Lung (tissue), 12 donors: ENCODE data around the gene INTS11. TPM values are rescaled to one million over a fixed set of nuclear protein-coding genes. Genes with fewer than 3 reads are reported as not detected.
A peak's percentile ranks its signal among the peaks of the same experiment; 100 is the strongest.

ENCODE experiments used
- ATAC-seq: fragments of 200-7000 bp; cut with Tn5 transposase; one replicate; pipeline ENCODE4 v1.9.1; 2020; ENCODE audit warnings: moderate number of reproducible peaks; ENCODE audit not compliant: insufficient read depth, low FRiP score
- DNase-seq, 3 donors: peaks; one replicate each; pipeline ENCODE4 v3.0.0-alpha.2; 2013 to 2017
- H3K27ac ChIP-seq, 2 donors: one replicate each; pipeline ENCODE4 v1.5.1; 2013; ENCODE audit warnings: mild to moderate bottlenecking in 2 of 2, moderate library complexity in 2 of 2, control low read depth in 1 of 2, inconsistent platforms in 1 of 2, low read depth in 1 of 2, low read length in 1 of 2
- H3K27me3 ChIP-seq, 3 donors: one replicate each; pipeline ENCODE4 v1.5.1; 2013; ENCODE audit warnings: low read length in 2 of 3; ENCODE audit not compliant: control insufficient read depth in 3 of 3, insufficient read depth in 3 of 3
- H3K36me3 ChIP-seq, 4 donors: one replicate each; pipeline ENCODE4 v1.5.1; 2013; ENCODE audit warnings: low read length in 4 of 4, mild to moderate bottlenecking in 1 of 4, moderate library complexity in 1 of 4; ENCODE audit not compliant: control insufficient read depth in 4 of 4, insufficient read depth in 4 of 4
- H3K4me1 ChIP-seq, 5 donors: one replicate each; pipeline ENCODE4 v1.5.1; 2013; ENCODE audit warnings: low read length in 5 of 5, mild to moderate bottlenecking in 2 of 5, moderate library complexity in 1 of 5; ENCODE audit not compliant: control insufficient read depth in 5 of 5, insufficient read depth in 5 of 5
- H3K4me3 ChIP-seq: one replicate; pipeline ENCODE4 v1.5.1; 2013; ENCODE audit warnings: mild to moderate bottlenecking, control low read depth, moderate library complexity
- H3K9ac ChIP-seq, 2 donors: one replicate each; pipeline ENCODE4 v1.5.1; 2013; ENCODE audit warnings: low read length in 2 of 2, control low read depth in 1 of 2; ENCODE audit not compliant: insufficient read depth in 1 of 2
- H3K9me3 ChIP-seq, 4 donors: one replicate each; pipeline ENCODE4 v1.5.1; 2013; ENCODE audit warnings: low read length in 3 of 4, mild to moderate bottlenecking in 1 of 4, moderate library complexity in 1 of 4; ENCODE audit not compliant: control insufficient read depth in 4 of 4, insufficient read depth in 3 of 4
- WGBS, 2 donors: extraction: QIAGEN DNeasy Blood & Tissue Kit; methylation state at CpG; one replicate each; pipeline ENCODE4 v1.1.7; 2013; 5-methylcytosine and 5-hydroxymethylcytosine counted together
- polyA plus RNA-seq, 2 donors: library from polyadenylated mRNA; stranded (reverse); fragments of 200-250 nt; gene quantifications; one replicate each; pipeline ENCODE4 v1.2.1, GENCODE V29; 2013
- total RNA-seq, 2 donors: library from RNA; depleted of rRNA in 1 of 2; stranded (reverse); fragments of >200 nt in 1 of 2; gene quantifications; one replicate each; pipeline ENCODE4 v1.2.1, GENCODE V29; 2014 to 2021
- TF ChIP-seq, protein P1 (sequence below): IDR thresholded peaks from 2 replicates; pipeline ENCODE4 v1.5.1; 2012; ENCODE audit warnings: mild to moderate bottlenecking; ENCODE audit errors: control extremely low read depth, extremely low read depth
- donor health status: control.
- donor health status: control.
- donor health status: Bipolar disorder and iron deficiency.
- donor health status: healthy.
- donor health status: DM: yes; HTN: yes; CAD: no.

The INTS11 gene
- total and polyA plus RNA-seq, 4 donors, result 89.8 to 130 (median 96.7) TPM

DNA sequence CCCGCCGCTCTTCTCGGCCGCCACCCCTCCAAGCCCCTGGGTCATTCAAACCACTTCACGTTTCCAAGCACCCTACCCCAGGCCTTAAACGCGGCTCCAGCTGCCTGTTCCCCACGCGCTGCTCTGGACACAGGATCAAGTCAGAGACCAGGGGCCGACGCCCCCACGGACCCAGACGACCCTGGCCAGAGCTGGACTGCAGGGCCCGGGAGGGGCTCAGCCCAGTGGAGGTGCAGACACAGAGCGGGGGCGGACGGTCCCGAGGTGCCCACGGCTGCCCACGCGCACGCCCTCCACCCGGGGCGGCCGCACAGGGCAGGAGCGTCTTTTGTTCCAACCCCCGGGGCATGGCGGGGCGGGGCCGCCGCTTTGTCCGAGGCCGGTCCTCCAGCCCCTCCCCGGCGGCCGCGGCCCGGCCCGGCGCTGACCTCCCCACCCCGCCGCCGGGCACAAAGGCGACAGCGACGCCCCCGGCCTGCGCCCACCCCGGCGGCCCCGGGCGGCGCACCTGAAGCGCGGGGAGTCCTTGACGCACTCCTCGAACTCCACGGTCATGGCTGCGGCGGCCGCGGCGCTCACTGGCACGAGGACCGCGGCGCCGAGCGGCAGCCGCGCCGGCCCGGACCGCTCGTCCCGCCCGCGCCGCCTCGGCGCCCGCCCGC lies 17.1 kb downstream of the INTS11 start:
- Histone ChIP-seq H3K9ac (peak overlapping the region in 1 of 2 donors; percentile 26), H3K27ac (peak overlapping the region; percentile 85 to 88), H3K4me1 (peaks cover 11 to 42% (median 17%) of the 10 kb centered on the region in 5 donors), H3K27me3 (no peaks in the 10 kb centered on the region), H3K9me3 (no peaks in the 10 kb centered on the region), H3K4me3 (peak overlapping the region; percentile 69), H3K36me3 (peaks cover 0 to 23% (median 6%) of the 10 kb centered on the region in 4 donors)
- WGBS, 2 donors, result 1 to 5% methylated on average over 33 to 83 of the region's 83 CpGs
- DNase-seq (peak in 1 of 3 donors; percentile 33), ATAC-seq (no peak)
- TF ChIP-seq, protein P1, sequence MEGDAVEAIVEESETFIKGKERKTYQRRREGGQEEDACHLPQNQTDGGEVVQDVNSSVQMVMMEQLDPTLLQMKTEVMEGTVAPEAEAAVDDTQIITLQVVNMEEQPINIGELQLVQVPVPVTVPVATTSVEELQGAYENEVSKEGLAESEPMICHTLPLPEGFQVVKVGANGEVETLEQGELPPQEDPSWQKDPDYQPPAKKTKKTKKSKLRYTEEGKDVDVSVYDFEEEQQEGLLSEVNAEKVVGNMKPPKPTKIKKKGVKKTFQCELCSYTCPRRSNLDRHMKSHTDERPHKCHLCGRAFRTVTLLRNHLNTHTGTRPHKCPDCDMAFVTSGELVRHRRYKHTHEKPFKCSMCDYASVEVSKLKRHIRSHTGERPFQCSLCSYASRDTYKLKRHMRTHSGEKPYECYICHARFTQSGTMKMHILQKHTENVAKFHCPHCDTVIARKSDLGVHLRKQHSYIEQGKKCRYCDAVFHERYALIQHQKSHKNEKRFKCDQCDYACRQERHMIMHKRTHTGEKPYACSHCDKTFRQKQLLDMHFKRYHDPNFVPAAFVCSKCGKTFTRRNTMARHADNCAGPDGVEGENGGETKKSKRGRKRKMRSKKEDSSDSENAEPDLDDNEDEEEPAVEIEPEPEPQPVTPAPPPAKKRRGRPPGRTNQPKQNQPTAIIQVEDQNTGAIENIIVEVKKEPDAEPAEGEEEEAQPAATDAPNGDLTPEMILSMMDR, result no peak

DNA sequence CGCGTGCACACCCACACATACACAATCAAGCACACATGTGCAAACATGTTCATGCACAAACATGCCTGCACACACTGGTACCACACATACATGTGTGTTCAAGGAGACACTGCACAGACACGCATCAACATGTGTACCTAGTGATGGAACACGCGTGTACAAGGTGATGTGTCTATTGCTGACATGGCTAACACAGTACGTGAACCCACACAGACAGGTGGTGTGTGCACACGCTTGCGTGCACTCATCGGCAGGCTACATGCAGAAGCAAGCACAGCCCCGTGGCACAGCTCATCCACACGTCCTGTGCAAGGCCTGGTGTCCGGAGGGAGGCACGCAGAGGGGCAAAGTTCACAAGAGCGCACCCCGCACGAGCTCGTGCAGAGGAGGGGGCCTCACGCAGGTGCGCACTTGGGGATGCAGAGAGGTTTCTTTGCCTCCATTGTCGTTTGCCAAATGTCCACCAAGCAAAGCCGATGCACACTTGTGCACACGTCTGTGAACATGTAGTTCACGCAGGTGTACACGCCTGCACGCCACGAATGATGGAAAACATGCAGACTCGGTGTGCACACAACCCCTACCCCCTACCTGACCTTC lies 17.7 kb downstream of the INTS11 start:
- Histone ChIP-seq H3K4me1 (peaks cover 11 to 42% (median 17%) of the 10 kb centered on the region in 5 donors), H3K9ac (peak overlapping the region in 1 of 2 donors; percentile 26), H3K27me3 (no peaks in the 10 kb centered on the region), H3K4me3 (peak overlapping the region; percentile 69), H3K9me3 (no peaks in the 10 kb centered on the region), H3K36me3 (peaks cover 0 to 16% (median 5%) of the 10 kb centered on the region in 4 donors), H3K27ac (no peak overlapping the region)
- TF ChIP-seq, protein P1, result no peak
- 41 to 53% methylated on average over 27 of the region's 27 CpGs for WGBS, 2 donors
- DNase-seq, result no peak
- no peak for ATAC-seq

DNA sequence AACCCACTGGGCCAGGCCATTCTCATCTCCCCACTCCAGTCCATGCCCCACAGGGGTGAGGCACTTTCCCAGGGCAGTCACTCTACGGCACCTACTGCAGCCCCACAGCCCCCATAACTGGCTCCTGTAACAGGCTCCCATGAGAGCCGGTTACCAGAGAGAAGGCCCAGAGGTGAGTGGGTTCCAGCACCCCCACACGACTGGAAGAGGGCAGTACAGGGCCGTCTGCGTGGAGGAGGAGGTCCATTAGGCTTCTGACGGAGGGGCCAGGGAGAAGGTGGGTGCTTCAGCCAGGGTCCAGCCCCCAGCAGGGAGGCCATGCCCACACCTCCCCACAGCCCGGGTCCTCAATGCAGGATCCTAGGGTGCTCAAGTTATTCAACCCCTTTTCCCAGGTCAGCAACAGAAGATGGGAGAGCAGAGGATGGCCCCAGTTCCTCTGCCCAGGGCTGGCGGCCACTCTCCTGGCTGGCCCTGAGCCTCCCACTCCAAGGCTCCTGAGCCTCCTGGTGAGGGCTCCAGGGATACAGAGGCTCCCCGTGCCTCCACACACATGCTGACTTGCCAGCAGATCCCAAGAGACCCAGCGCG lies 18.3 kb downstream of the INTS11 start:
- ATAC-seq (no peak), DNase-seq (no peak)
- H3K27ac ChIP-seq, result peak overlapping the region in 1 of 2 donors; percentile 5
- H3K4me1 ChIP-seq, result peaks cover 11 to 42% (median 17%) of the 10 kb centered on the region in 5 donors
- TF ChIP-seq, protein P1, result no peak
- H3K9me3 ChIP-seq, result no peaks in the 10 kb centered on the region
- no peaks in the 10 kb centered on the region for H3K27me3 ChIP-seq
- H3K4me3 ChIP-seq, result no peak overlapping the region
- 41 to 46% methylated on average over 11 of the region's 11 CpGs for WGBS, 2 donors
- no peak overlapping the region for H3K9ac ChIP-seq
- H3K36me3 ChIP-seq, result peaks cover 0 to 10% (median 2%) of the 10 kb centered on the region in 4 donors
